T-helper 17 cell (primary cell): ENCODE measurements around the gene MED9. TPM values are rescaled to one million over a fixed set of nuclear protein-coding genes. Genes with fewer than 3 reads are reported as not detected.
"Not testable (repeated sequence)": the region's sequence is repeated elsewhere in the genome, so short reads cannot be mapped to it uniquely, and the experiment has no call there.

Source experiments
- ATAC-seq: fragments of 150-1000 bp; cut with Tn5 transposase; 2 replicates; pipeline ENCODE4 v1.10.0; 2021; ENCODE audit warnings: mild to moderate bottlenecking, moderate library complexity
- DNase-seq, 3 donors: peaks; one replicate each; pipeline versions ENCODE4 v3.0.0 to v3.0.0-alpha.2; 2020 to 2021
- H3K9me3 ChIP-seq: one replicate; pipeline ENCODE4 v1.7.0; 2013; ENCODE audit warnings: low read length, mild to moderate bottlenecking; ENCODE audit not compliant: control insufficient read depth, poor library complexity, severe bottlenecking
- H3K27ac Mint-ChIP-seq: one replicate; pipeline ENCODE4 v1.8.0; 2022; ENCODE audit warnings: mild to moderate bottlenecking, moderate library complexity, mixed read lengths
- H3K27me3 Mint-ChIP-seq: one replicate; pipeline ENCODE4 v1.8.0; 2022; ENCODE audit warnings: mixed read lengths
- H3K36me3 Mint-ChIP-seq: one replicate; pipeline ENCODE4 v1.8.0; 2022; ENCODE audit warnings: low read depth, mixed read lengths
- H3K4me1 Mint-ChIP-seq: one replicate; pipeline ENCODE4 v1.8.0; 2022; ENCODE audit warnings: mild to moderate bottlenecking, mixed read lengths
- H3K4me3 Mint-ChIP-seq: one replicate; pipeline ENCODE4 v1.8.0; 2022; ENCODE audit warnings: mild to moderate bottlenecking, moderate library complexity, mixed read lengths
- total RNA-seq, 4 donors: library from RNA in 2 of 4; stranded (reverse) in 2 of 4; gene quantifications; one replicate each; pipeline ENCODE4 v1.2.3 and lab custom pipeline; 2022 to 2026

The MED9 gene
- total RNA-seq, 2 donors from 2014 or later = 16.5 to 24.7 TPM

GRCh38 chr17:17481860-17482259 lies 5.1 kb downstream of the MED9 start:
- no peak overlapping the region for H3K27ac Mint-ChIP-seq
- H3K9me3 ChIP-seq = no peaks in the 10 kb centered on the region
- H3K4me3 Mint-ChIP-seq = no peak overlapping the region
- H3K4me1 Mint-ChIP-seq = peaks cover 33% of the 10 kb centered on the region
- ATAC-seq = no peak
- H3K27me3 Mint-ChIP-seq = no peaks in the 10 kb centered on the region
- no peaks in the 10 kb centered on the region for H3K36me3 Mint-ChIP-seq
- no peak for DNase-seq

- H3K9me3 ChIP-seq = no peaks in the 10 kb centered on the region
- DNase-seq = no peak
- peak overlapping the region; percentile 49 for H3K27ac Mint-ChIP-seq
- ATAC-seq = no peak
- no peaks in the 10 kb centered on the region for H3K27me3 Mint-ChIP-seq
- no peak overlapping the region for H3K4me3 Mint-ChIP-seq
- H3K4me1 Mint-ChIP-seq = peaks cover 28% of the 10 kb centered on the region
- H3K36me3 Mint-ChIP-seq = peaks cover 5% of the 10 kb centered on the region
Observed at GRCh38 chr17:17484451-17484899, 7.7 kb downstream of the MED9 start.

GRCh38 chr17:17485420-17485819 lies 8.6 kb downstream of the MED9 start:
- Mint-ChIP-seq H3K4me1 (peaks cover 26% of the 10 kb centered on the region), H3K4me3 (no peak overlapping the region), H3K27me3 (no peaks in the 10 kb centered on the region), H3K27ac (peak overlapping the region; percentile 49), H3K36me3 (peaks cover 5% of the 10 kb centered on the region)
- ATAC-seq = no peak
- DNase-seq = no peak
- no peaks in the 10 kb centered on the region for H3K9me3 ChIP-seq

- ATAC-seq, H3K9me3 ChIP-seq, H3K27ac Mint-ChIP-seq, DNase-seq, H3K27me3 Mint-ChIP-seq, H3K4me3 Mint-ChIP-seq, H3K36me3 Mint-ChIP-seq: not testable (repeated sequence)
- peaks cover 19% of the 10 kb centered on the region for H3K4me1 Mint-ChIP-seq
Observed at GRCh38 chr17:17486416-17486815, 9.6 kb downstream of the MED9 start.

- H3K4me1 Mint-ChIP-seq = peaks cover 11% of the 10 kb centered on the region
- H3K9me3 ChIP-seq = no peaks in the 10 kb centered on the region
- H3K36me3 Mint-ChIP-seq = peaks cover 7% of the 10 kb centered on the region
- H3K27ac Mint-ChIP-seq = peak overlapping the region; percentile 76
- ATAC-seq = no peak
- DNase-seq = no peak
- H3K4me3 Mint-ChIP-seq = no peak overlapping the region
- H3K27me3 Mint-ChIP-seq = no peaks in the 10 kb centered on the region
Observed at GRCh38 chr17:17487998-17488397, 11.2 kb downstream of the MED9 start.

GRCh38 chr17:17491031-17491471 lies 14.3 kb downstream of the MED9 start:
- Mint-ChIP-seq H3K4me3 (no peak overlapping the region), H3K36me3 (peaks cover 7% of the 10 kb centered on the region), H3K4me1 (peaks cover 6% of the 10 kb centered on the region), H3K27ac (peak overlapping the region; percentile 32), H3K27me3 (peaks cover 6% of the 10 kb centered on the region)
- no peaks in the 10 kb centered on the region for H3K9me3 ChIP-seq
- ATAC-seq = no peak
- no peak for DNase-seq

GRCh38 chr17:17491546-17491988 lies 14.8 kb downstream of the MED9 start:
- Mint-ChIP-seq H3K27ac (no peak overlapping the region), H3K27me3 (peaks cover 6% of the 10 kb centered on the region), H3K4me1 (peaks cover 6% of the 10 kb centered on the region), H3K36me3 (peaks cover 7% of the 10 kb centered on the region), H3K4me3 (no peak overlapping the region)
- ATAC-seq (no peak), DNase-seq (no peak)
- H3K9me3 ChIP-seq = no peaks in the 10 kb centered on the region

- peak overlapping the region; percentile 36 for H3K4me3 Mint-ChIP-seq
- ATAC-seq = no peak
- no peak for DNase-seq
- no peaks in the 10 kb centered on the region for H3K9me3 ChIP-seq
- peaks cover 6% of the 10 kb centered on the region for H3K27me3 Mint-ChIP-seq
- peak overlapping the region; percentile 43 for H3K27ac Mint-ChIP-seq
- peaks cover 6% of the 10 kb centered on the region for H3K4me1 Mint-ChIP-seq
- H3K36me3 Mint-ChIP-seq = peaks cover 7% of the 10 kb centered on the region
Observed at GRCh38 chr17:17492085-17492484, 15.3 kb downstream of the MED9 start.

GRCh38 chr17:17492571-17492970 lies 15.8 kb downstream of the MED9 start:
- H3K4me3 Mint-ChIP-seq = peak overlapping the region; percentile 36
- H3K36me3 Mint-ChIP-seq = peaks cover 5% of the 10 kb centered on the region
- DNase-seq = no peak
- peak overlapping the region; percentile 43 for H3K27ac Mint-ChIP-seq
- peaks cover 6% of the 10 kb centered on the region for H3K4me1 Mint-ChIP-seq
- H3K27me3 Mint-ChIP-seq = peaks cover 6% of the 10 kb centered on the region
- no peak for ATAC-seq
- H3K9me3 ChIP-seq = no peaks in the 10 kb centered on the region

- H3K27ac Mint-ChIP-seq = no peak overlapping the region
- DNase-seq = no peak
- peaks cover 3% of the 10 kb centered on the region for H3K4me1 Mint-ChIP-seq
- no peaks in the 10 kb centered on the region for H3K9me3 ChIP-seq
- no peak for ATAC-seq
- no peak overlapping the region for H3K4me3 Mint-ChIP-seq
- peaks cover 2% of the 10 kb centered on the region for H3K36me3 Mint-ChIP-seq
- H3K27me3 Mint-ChIP-seq = peaks cover 6% of the 10 kb centered on the region
Observed at GRCh38 chr17:17493249-17493985, 16.6 kb downstream of the MED9 start.

GRCh38 chr17:17493986-17494466 lies 17.2 kb downstream of the MED9 start:
- H3K4me1 Mint-ChIP-seq = peaks cover 3% of the 10 kb centered on the region
- H3K36me3 Mint-ChIP-seq = peaks cover 2% of the 10 kb centered on the region
- no peak overlapping the region for H3K27ac Mint-ChIP-seq
- DNase-seq = no peak
- no peak overlapping the region for H3K4me3 Mint-ChIP-seq
- H3K9me3 ChIP-seq = no peaks in the 10 kb centered on the region
- ATAC-seq = no peak
- H3K27me3 Mint-ChIP-seq = peaks cover 6% of the 10 kb centered on the region

- H3K4me1 Mint-ChIP-seq = peaks cover 3% of the 10 kb centered on the region
- ATAC-seq (no peak), DNase-seq (peak in 1 of 3 donors; percentile 4)
- no peak overlapping the region for H3K4me3 Mint-ChIP-seq
- peaks cover 2% of the 10 kb centered on the region for H3K36me3 Mint-ChIP-seq
- no peaks in the 10 kb centered on the region for H3K9me3 ChIP-seq
- H3K27me3 Mint-ChIP-seq = peaks cover 6% of the 10 kb centered on the region
- H3K27ac Mint-ChIP-seq = no peak overlapping the region
Observed at GRCh38 chr17:17494499-17494869, 17.7 kb downstream of the MED9 start.

- peaks cover 6% of the 10 kb centered on the region for H3K27me3 Mint-ChIP-seq
- peaks cover 3% of the 10 kb centered on the region for H3K4me1 Mint-ChIP-seq
- DNase-seq (peak in 1 of 3 donors; percentile 6), ATAC-seq (no peak)
- H3K4me3 Mint-ChIP-seq = peak overlapping the region; percentile 91
- H3K9me3 ChIP-seq = no peaks in the 10 kb centered on the region
- H3K36me3 Mint-ChIP-seq = peaks cover 2% of the 10 kb centered on the region
- no peak overlapping the region for H3K27ac Mint-ChIP-seq
Observed at GRCh38 chr17:17494870-17495535, 18.2 kb downstream of the MED9 start.
